GM12801 (cell line): ENCODE results near the gene NT5E.

Experiments
- CTCF ChIP-seq: IDR thresholded peaks from one replicate; pipeline ENCODE4 v1.5.1; 2011; ENCODE audit warnings: control low read depth; ENCODE audit not compliant: insufficient read length; ENCODE audit errors: extremely low read depth

Gene NT5E

DNA sequence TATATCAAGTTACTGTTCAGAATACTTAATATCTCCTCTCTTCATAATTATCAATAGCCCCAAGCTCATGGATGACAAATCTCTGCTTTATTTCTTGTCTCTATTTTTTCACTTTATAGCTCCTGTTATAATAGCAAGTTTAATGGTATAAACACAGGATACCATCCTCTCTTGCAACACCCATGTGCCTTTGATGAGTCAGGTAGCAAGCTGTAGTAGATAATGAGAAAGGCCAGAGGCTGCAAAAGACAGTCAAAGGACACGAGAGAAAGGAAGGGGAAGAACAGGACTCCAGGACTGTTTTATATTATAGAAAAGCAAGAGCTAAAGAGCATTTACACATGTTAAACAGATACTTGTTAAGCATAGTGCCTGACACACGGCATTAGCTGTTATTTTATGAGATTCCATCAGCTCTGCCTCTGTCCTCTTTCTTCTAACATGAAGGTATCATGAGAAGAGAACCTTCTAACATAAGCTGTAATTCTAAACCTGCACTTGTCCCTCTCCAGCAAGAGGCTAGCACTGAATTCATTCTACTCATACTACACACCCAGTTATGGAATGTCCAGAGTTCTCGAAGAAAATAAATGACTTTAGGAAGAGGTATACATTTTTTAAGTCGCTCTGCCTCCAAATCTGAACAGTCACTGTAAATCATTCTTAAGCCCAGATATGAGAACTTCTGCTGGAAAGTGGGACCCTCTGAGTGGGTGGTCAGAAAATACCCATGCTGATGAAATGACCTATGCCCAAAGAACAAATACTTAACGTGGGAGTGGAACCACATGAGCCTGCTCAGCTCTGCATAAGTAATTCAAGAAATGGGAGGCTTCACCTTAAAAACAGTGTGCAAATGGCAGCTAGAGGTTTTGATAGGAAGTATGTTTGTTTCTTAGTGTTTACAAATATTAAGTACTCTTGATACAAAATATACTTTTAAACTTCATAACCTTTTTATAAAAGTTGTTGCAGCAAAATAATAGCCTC, 45.0 kb downstream of the NT5E start:
- TF ChIP-seq CTCF, result no peak

DNA sequence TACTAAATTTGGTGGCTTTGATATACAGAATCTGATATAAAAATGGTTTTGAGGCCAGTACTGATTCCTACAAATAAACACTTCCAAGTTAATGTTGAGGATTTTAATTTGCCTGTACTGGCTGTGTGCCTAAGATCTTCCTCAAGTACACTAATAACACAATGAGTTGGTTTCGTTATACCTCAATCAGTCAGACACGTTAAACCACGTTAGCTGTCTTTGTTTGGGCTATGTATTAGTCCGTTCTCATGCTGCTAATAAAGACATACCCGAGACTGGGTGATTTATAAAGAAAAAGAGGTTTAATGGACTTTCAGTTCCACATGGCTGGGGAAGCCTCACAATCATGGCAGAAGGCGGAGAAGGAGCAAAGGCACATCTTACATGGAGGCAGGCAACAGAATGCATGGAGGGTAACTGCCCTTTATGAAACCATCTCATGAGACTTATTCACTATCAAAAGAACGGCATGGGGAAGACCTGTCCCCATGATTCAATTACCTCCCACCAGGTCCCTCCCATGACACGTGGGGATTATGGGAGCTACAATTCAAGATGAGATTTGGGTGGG, 46.2 kb downstream of the NT5E start:
- TF ChIP-seq CTCF, result no peak

GRCh38 chr6:85496856-85497255, 47.0 kb downstream of the NT5E start:
- no peak for TF ChIP-seq CTCF

DNA sequence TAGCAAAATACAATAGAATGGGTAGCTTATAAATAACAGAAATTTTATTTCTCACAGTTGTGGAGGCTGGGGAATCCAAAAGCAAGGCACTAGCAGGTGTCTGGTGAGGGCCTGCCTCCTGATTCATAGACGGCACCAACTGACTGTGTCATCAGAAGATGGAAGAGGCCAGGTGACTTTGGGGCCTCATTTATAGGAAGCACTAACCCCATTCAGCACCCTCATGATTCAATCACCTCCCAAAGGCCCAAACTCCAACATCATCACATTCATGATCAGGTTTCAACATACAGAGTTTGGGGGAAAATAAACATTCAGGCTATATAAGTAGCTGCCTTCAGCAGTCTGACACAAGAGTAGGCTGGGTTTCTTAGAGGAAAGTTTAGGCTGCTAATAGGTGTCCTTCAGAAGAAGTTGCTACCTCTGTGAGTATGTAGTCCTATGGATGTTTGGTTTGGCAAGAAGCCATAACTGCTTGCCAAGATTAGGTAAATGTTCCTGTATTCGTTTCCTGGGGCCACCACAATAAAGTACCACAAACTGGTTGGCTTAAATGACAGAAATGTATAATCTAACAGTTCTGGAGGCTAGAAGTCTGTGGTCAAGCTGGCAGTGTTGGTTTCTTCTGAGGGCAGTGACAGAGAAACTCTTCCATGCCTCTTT, 48.8 kb downstream of the NT5E start:
- no peak for TF ChIP-seq CTCF

- no peak for TF ChIP-seq CTCF
Measured at GRCh38 chr6:85506441-85507093, 56.7 kb downstream of the NT5E start.

DNA sequence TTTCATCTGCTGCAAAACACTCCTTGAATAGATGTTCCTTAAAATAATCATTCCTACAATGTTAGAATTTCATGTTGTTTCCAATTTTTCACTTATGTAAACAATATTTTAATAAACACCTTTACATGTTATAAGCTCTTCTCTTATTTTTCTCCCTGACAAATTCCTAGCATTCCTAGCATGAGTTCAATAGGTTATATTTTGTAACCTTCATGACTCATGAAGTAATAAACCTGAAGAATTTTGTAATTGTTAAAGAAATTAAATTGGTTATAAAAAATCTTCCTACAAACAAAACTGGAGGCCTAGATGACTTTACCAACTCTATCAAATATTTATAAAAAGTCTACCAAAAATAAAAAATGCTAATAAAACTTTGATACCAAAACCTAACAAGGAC, 66.3 kb downstream of the NT5E start:
- no peak for TF ChIP-seq CTCF

- no peak for TF ChIP-seq CTCF
Measured at GRCh38 chr6:85537055-85537494, 87.2 kb downstream of the NT5E start.
